Neural progenitor cell (in vitro differentiated cells): ENCODE measurements around the gene TNIK.

Experiments
- EZH2 ChIP-seq: fragments of 200-600 bp; sonication (generic); IDR thresholded peaks from 2 replicates; pipeline ENCODE4 v1.6.1; 2017; ENCODE audit warnings: antibody characterized with exemption, mild to moderate bottlenecking, moderate library complexity
- TF ChIP-seq, protein P1 (sequence below): fragments of 200-600 bp; sonication (generic); IDR thresholded peaks from 2 replicates; pipeline ENCODE4 v1.5.1; 2017; ENCODE audit warnings: antibody characterized with exemption, mild to moderate bottlenecking

DNA sequence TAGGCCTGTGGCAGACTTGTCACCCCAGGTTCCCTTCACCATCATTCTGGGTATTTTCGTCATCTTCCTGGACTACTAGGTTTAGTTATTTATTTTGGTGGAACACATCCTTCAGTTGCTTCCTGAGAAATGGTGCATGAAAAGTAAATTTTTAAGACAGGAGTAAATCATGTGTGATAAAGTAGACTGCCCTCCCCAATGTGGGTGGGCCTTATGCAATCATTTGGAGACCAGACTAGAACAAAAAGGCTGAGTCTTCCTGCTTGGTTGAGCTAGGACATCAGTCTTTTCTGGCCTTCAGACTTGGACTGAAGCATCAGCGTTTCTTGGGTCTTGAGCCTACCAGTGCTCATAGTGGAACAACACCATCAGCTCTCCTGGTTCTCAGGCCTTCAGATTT lies 382.9 kb downstream of the TNIK start:
- TF ChIP-seq, protein P1, sequence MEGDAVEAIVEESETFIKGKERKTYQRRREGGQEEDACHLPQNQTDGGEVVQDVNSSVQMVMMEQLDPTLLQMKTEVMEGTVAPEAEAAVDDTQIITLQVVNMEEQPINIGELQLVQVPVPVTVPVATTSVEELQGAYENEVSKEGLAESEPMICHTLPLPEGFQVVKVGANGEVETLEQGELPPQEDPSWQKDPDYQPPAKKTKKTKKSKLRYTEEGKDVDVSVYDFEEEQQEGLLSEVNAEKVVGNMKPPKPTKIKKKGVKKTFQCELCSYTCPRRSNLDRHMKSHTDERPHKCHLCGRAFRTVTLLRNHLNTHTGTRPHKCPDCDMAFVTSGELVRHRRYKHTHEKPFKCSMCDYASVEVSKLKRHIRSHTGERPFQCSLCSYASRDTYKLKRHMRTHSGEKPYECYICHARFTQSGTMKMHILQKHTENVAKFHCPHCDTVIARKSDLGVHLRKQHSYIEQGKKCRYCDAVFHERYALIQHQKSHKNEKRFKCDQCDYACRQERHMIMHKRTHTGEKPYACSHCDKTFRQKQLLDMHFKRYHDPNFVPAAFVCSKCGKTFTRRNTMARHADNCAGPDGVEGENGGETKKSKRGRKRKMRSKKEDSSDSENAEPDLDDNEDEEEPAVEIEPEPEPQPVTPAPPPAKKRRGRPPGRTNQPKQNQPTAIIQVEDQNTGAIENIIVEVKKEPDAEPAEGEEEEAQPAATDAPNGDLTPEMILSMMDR = no peak
- no peak for TF ChIP-seq EZH2
